ENCODE data around the gene MEX3A. TPM values are rescaled to one million over a fixed set of nuclear protein-coding genes. Genes with fewer than 3 reads are reported as not detected.

Gene MEX3A
- total RNA-seq, 2 experiments from 2014 or later: 5.3 TPM

DNA sequence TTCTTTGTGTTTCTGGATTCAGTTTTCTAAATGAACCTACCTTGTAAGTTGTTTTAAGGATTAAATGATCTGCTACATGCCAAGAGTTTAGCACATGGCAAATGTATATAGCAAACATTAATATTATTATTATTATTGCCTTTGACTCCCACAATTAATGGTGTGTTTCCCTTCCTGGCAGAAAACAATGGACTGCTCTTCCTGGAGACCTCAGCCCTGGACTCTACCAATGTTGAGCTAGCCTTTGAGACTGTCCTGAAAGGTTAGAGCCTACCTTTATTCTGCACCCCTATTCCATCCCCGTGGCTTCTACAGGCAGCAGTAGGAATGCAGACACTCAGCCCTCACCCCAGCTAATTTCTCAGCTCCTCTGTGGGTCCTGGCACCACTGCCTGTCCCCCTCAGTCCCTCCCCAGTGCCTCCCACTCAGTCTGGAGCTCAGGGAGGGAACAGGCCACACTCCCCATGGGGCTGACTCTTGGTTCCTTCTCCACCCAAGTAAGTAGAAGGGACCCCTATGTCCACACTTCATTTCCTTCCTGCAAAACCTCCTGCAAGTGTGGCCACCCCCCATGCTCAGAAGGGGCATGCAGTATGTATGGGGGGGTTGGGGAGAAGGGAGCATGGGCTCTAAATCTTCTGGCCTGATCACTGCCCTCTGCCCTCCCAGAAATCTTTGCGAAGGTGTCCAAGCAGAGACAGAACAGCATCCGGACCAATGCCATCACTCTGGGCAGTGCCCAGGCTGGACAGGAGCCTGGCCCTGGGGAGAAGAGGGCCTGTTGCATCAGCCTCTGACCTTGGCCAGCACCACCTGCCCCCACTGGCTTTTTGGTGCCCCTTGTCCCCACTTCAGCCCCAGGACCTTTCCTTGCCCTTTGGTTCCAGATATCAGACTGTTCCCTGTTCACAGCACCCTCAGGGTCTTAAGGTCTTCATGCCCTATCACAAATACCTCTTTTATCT lies 12.5 kb downstream of the MEX3A start:
- no TSS peak for BruUV-seq (replicated peaks)
- intact Hi-C loops (cut with micrococcal nuclease; ENCODE audit: unreplicated experiment): no loop called here
- TF ChIP-seq, protein P1, sequence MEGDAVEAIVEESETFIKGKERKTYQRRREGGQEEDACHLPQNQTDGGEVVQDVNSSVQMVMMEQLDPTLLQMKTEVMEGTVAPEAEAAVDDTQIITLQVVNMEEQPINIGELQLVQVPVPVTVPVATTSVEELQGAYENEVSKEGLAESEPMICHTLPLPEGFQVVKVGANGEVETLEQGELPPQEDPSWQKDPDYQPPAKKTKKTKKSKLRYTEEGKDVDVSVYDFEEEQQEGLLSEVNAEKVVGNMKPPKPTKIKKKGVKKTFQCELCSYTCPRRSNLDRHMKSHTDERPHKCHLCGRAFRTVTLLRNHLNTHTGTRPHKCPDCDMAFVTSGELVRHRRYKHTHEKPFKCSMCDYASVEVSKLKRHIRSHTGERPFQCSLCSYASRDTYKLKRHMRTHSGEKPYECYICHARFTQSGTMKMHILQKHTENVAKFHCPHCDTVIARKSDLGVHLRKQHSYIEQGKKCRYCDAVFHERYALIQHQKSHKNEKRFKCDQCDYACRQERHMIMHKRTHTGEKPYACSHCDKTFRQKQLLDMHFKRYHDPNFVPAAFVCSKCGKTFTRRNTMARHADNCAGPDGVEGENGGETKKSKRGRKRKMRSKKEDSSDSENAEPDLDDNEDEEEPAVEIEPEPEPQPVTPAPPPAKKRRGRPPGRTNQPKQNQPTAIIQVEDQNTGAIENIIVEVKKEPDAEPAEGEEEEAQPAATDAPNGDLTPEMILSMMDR (conservative IDR thresholded peaks at IDR 0.05; ENCODE audit: low read length): no peak
- TF ChIP-seq EZH2phosphoT487 (IDR thresholded peaks at IDR 0.05; ENCODE audit: borderline replicate concordance, low read depth, low read length): no peak

DNA sequence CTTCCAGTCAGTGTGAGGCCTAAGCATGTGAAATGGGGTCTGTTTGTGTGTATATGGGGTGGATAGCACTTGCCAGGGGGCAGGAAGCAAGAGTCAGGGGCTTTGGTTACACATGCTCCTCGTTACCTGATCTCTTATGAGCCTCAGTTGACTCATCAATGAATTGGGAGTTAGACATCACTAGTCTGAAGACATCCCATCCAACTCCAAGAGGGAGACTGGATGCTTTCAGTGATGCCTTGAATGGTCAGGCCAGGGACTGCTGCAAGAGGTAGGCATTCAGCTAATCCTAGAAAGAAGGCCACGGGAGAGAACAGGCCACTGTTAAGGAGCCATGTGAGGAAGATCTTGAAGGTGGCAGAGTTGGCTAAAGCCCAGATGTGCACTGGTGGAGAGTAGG lies 15.0 kb downstream of the MEX3A start:
- Histone ChIP-seq H3K9me3 (ENCODE audit: low read length) (no peaks in the 10 kb centered on the region), H3K27ac (ENCODE audit: low read depth, low read length, poor library complexity, severe bottlenecking) (no peak overlapping the region), H3K79me2 (ENCODE audit: insufficient read depth, low read depth, low read length) (no peaks in the 10 kb centered on the region), H2AFZ (ENCODE audit: low read length) (no peak overlapping the region), H3K4me2 (ENCODE audit: low read length) (no peak overlapping the region), H3K4me3 (ENCODE audit: low read depth, low read length, poor library complexity, severe bottlenecking) (no peak overlapping the region), H4K20me1 (ENCODE audit: insufficient read depth, low read length) (no peaks in the 10 kb centered on the region), H3K4me1 (ENCODE audit: insufficient read depth, low read length, poor library complexity, severe bottlenecking) (no peaks in the 10 kb centered on the region), H3K36me3 (ENCODE audit: insufficient read depth, low read length) (no peaks in the 10 kb centered on the region), H3K9me2 (ENCODE audit: insufficient read depth, low read length) (no peaks in the 10 kb centered on the region)
- no peak for DNase-seq (ENCODE audit: low spot score)
- no peak for TF ChIP-seq EZH2phosphoT487 (IDR thresholded peaks at IDR 0.05; ENCODE audit: borderline replicate concordance, low read depth, low read length)
- TF ChIP-seq, protein P1 (conservative IDR thresholded peaks at IDR 0.05; ENCODE audit: low read length): no peak
- ChIA-PET CTCF (ENCODE audit: unreplicated experiment) (no interaction called here), POLR2A (no interaction called here)
- no TSS peak for BruUV-seq (replicated peaks)
- intact Hi-C loops (cut with micrococcal nuclease; ENCODE audit: unreplicated experiment): no loop called here

More for the DNA sequence above, 12.5 kb downstream of the MEX3A start:
- H2AFZ ChIP-seq (ENCODE audit: low read length): no peak overlapping the region
- H3K9me3 ChIP-seq (ENCODE audit: low read length): no peaks in the 10 kb centered on the region
- H3K36me3 ChIP-seq (ENCODE audit: insufficient read depth, low read length): no peaks in the 10 kb centered on the region
- DNase-seq (ENCODE audit: low spot score): no peak
- peaks cover 4% of the 10 kb centered on the region for H3K4me1 ChIP-seq (ENCODE audit: insufficient read depth, low read length, poor library complexity, severe bottlenecking)
- CTCF ChIA-PET (ENCODE audit: unreplicated experiment): no interaction called here
- no peaks in the 10 kb centered on the region for H3K9me2 ChIP-seq (ENCODE audit: insufficient read depth, low read length)
- H3K27ac ChIP-seq (ENCODE audit: low read depth, low read length, poor library complexity, severe bottlenecking): no peak overlapping the region
- H3K4me3 ChIP-seq (ENCODE audit: low read depth, low read length, poor library complexity, severe bottlenecking): no peak overlapping the region
- no peaks in the 10 kb centered on the region for H4K20me1 ChIP-seq (ENCODE audit: insufficient read depth, low read length)
- H3K79me2 ChIP-seq (ENCODE audit: insufficient read depth, low read depth, low read length): no peaks in the 10 kb centered on the region
- POLR2A ChIA-PET: no interaction called here
- no peak overlapping the region for H3K4me2 ChIP-seq (ENCODE audit: low read length)

DNA sequence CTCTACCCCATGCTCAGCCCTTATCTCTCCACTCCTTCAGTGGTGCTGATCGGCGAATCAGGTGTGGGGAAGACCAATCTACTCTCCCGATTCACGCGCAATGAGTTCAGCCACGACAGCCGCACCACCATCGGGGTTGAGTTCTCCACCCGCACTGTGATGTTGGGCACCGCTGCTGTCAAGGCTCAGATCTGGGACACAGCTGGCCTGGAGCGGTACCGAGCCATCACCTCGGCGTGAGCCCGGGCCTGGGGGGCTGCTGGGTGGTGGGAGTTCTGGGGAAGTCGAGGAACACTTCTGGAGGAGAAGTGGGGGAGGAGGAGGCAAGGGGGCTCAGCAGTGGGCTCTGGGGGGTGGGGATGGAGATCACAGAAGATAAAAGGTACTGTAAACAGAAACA lies 16.4 kb downstream of the MEX3A start:
- H3K4me3 ChIP-seq (ENCODE audit: low read depth, low read length, poor library complexity, severe bottlenecking): no peak overlapping the region
- no peak for DNase-seq (ENCODE audit: low spot score)
- BruUV-seq (replicated peaks): no TSS peak
- TF ChIP-seq, protein P1 (conservative IDR thresholded peaks at IDR 0.05; ENCODE audit: low read length): no peak
- no peak for TF ChIP-seq EZH2phosphoT487 (IDR thresholded peaks at IDR 0.05; ENCODE audit: borderline replicate concordance, low read depth, low read length)
- CTCF ChIA-PET (ENCODE audit: unreplicated experiment): interaction anchor here (1.0 to 1.8 kb wide), 4 partner anchors 9 to 128 kb away, joined by 3 to 5 read pairs (median 4); no protein-coding TSS in a partner anchor
- intact Hi-C loops (cut with micrococcal nuclease; ENCODE audit: unreplicated experiment): loop anchor here (1.0 kb wide), 1 partner anchor 128 kb away; no protein-coding TSS in a partner anchor
- H2AFZ ChIP-seq (ENCODE audit: low read length): no peak overlapping the region
- no peaks in the 10 kb centered on the region for H3K9me3 ChIP-seq (ENCODE audit: low read length)
- no peak overlapping the region for H3K27ac ChIP-seq (ENCODE audit: low read depth, low read length, poor library complexity, severe bottlenecking)
- no peaks in the 10 kb centered on the region for H3K9me2 ChIP-seq (ENCODE audit: insufficient read depth, low read length)
- no peak overlapping the region for H3K4me2 ChIP-seq (ENCODE audit: low read length)
- H3K4me1 ChIP-seq (ENCODE audit: insufficient read depth, low read length, poor library complexity, severe bottlenecking): no peaks in the 10 kb centered on the region
- no peaks in the 10 kb centered on the region for H3K36me3 ChIP-seq (ENCODE audit: insufficient read depth, low read length)
- POLR2A ChIA-PET: no interaction called here
- H4K20me1 ChIP-seq (ENCODE audit: insufficient read depth, low read length): no peaks in the 10 kb centered on the region
- no peaks in the 10 kb centered on the region for H3K79me2 ChIP-seq (ENCODE audit: insufficient read depth, low read depth, low read length)

Measured in OCI-LY7 (cell line).